ENCODE data around the gene LBHD2. TPM values are rescaled to one million over a fixed set of nuclear protein-coding genes. Genes with fewer than 3 reads are reported as not detected.

Gene LBHD2
- total RNA-seq, 1 experiment from 2014 or later: not detected

- DNase-seq (ENCODE audit: low read depth, low spot score): no peak
- RAD21 ChIA-PET (ENCODE audit: low non-redundant PET in 1 of 2, low total read pairs in 2 of 2, uncharacterized antibody in 2 of 2, unreplicated experiment in 2 of 2): no interaction called here
- H3K27ac ChIP-seq (ENCODE audit: low read depth, low read length): no peak overlapping the region
- no peaks in the 10 kb centered on the region for H3K9me3 ChIP-seq (ENCODE audit: control insufficient read depth in 1 of 2, insufficient read depth in 1 of 2, low read depth in 1 of 2, low read length in 2 of 2)
- no TSS peak for BruUV-seq (replicated peaks)
- no peaks in the 10 kb centered on the region for H4K20me1 ChIP-seq (ENCODE audit: insufficient read depth)
- CTCF ChIA-PET: no interaction called here
- no peak overlapping the region for H3K4me3 ChIP-seq (replicated peaks in 1 of 2; ENCODE audit: low read depth in 1 of 2, low read length in 2 of 2)
- intact Hi-C loops (cut with micrococcal nuclease): no loop called here
- POLR2A ChIA-PET: no interaction called here
- peaks cover 8 to 13% of the 10 kb centered on the region in 2 experiments for H3K4me1 ChIP-seq (ENCODE audit: control insufficient read depth in 1 of 2, insufficient read depth in 2 of 2, low read length in 2 of 2)
- H3K9ac ChIP-seq (ENCODE audit: low read length): no peak overlapping the region
- H3K27me3 ChIP-seq (ENCODE audit: insufficient read depth, low read length): no peaks in the 10 kb centered on the region
- H3K4me2 ChIP-seq (ENCODE audit: low read length): no peak overlapping the region
- no peak for TF ChIP-seq POLR2A (IDR thresholded peaks at IDR 0.05; ENCODE audit: borderline replicate concordance, extremely low read depth, insufficient read depth, insufficient read length)
- TF ChIP-seq EGR1 (IDR thresholded peaks at IDR 0.05; ENCODE audit: low read depth): no peak
- TF ChIP-seq YY1 (IDR thresholded peaks at IDR 0.05; ENCODE audit: extremely low read depth, insufficient replicate concordance, low read depth, low read length): no peak
- TF ChIP-seq SRF (IDR thresholded peaks at IDR 0.05; ENCODE audit: low read depth): no peak
- H3K36me3 ChIP-seq (ENCODE audit: control insufficient read depth in 1 of 2, insufficient read depth in 2 of 2, low read length in 2 of 2): no peaks in the 10 kb centered on the region
- ATAC-seq: no peak
- no peak overlapping the region for H2AFZ ChIP-seq (ENCODE audit: low read depth, low read length, poor library complexity, severe bottlenecking)
- H3K9me2 ChIP-seq (ENCODE audit: insufficient read depth): no peaks in the 10 kb centered on the region
- no peaks in the 10 kb centered on the region for H3K79me2 ChIP-seq (ENCODE audit: insufficient read depth, low read length)
Observed at GRCh38 chr14:103088921-103089320, 4.9 kb downstream of the LBHD2 start.

- no peak for TF ChIP-seq ZFX (IDR thresholded peaks at IDR 0.05)
- no peak for TF ChIP-seq EZH2 (IDR thresholded peaks at IDR 0.05)
- H3K9me3 ChIP-seq (ENCODE audit: control insufficient read depth in 1 of 2, insufficient read depth in 1 of 2, low read depth in 1 of 2, low read length in 2 of 2): no peaks in the 10 kb centered on the region
- DNase-seq (ENCODE audit: low read depth, low spot score): no peak
- no peak overlapping the region for H3K4me3 ChIP-seq (replicated peaks in 1 of 2; ENCODE audit: low read depth in 1 of 2, low read length in 2 of 2)
- H3K4me2 ChIP-seq (ENCODE audit: low read length): no peak overlapping the region
- no peaks in the 10 kb centered on the region for H4K20me1 ChIP-seq (ENCODE audit: insufficient read depth)
- ChIA-PET POLR2A (no interaction called here), RAD21 (ENCODE audit: low non-redundant PET in 1 of 2, low total read pairs in 2 of 2, uncharacterized antibody in 2 of 2, unreplicated experiment in 2 of 2) (no interaction called here), CTCF (interaction anchor here (1.0 kb wide), 1 partner anchor 15 kb away, joined by 4 read pairs; no protein-coding TSS in a partner anchor)
- H3K9ac ChIP-seq (ENCODE audit: low read length): no peak overlapping the region
- no peak overlapping the region for H2AFZ ChIP-seq (ENCODE audit: low read depth, low read length, poor library complexity, severe bottlenecking)
- intact Hi-C loops (cut with micrococcal nuclease): no loop called here
- BruUV-seq (replicated peaks): no TSS peak
- H3K4me1 ChIP-seq (ENCODE audit: control insufficient read depth in 1 of 2, insufficient read depth in 2 of 2, low read length in 2 of 2): peaks cover 8 to 13% of the 10 kb centered on the region in 2 experiments
- no peaks in the 10 kb centered on the region for H3K27me3 ChIP-seq (ENCODE audit: insufficient read depth, low read length)
- no peaks in the 10 kb centered on the region for H3K36me3 ChIP-seq (ENCODE audit: control insufficient read depth in 1 of 2, insufficient read depth in 2 of 2, low read length in 2 of 2)
- no peaks in the 10 kb centered on the region for H3K79me2 ChIP-seq (ENCODE audit: insufficient read depth, low read length)
- ATAC-seq: no peak
- no peaks in the 10 kb centered on the region for H3K9me2 ChIP-seq (ENCODE audit: insufficient read depth)
- no peak overlapping the region; the same call in 1 of the 2 replicates for H3K27ac ChIP-seq (ENCODE audit: low read depth, low read length)
Observed at GRCh38 chr14:103089386-103090335, 5.7 kb downstream of the LBHD2 start.
